Choroid plexus epithelial cell (primary cell): ENCODE measurements around the gene SIX5.

Source experiments
- DNase-seq: peaks from one replicate; pipeline ENCODE4 v3.0.0-alpha.2; 2010; ENCODE audit warnings: low read depth
- H3K4me3 ChIP-seq: 2 replicates; pipeline ENCODE4 v1.5.1; 2011; ENCODE audit warnings: low read depth, mild to moderate bottlenecking, control low read depth, low read length, moderate library complexity
- CTCF ChIP-seq: conservative IDR thresholded peaks from 2 replicates; pipeline ENCODE4 v1.5.1; 2011; ENCODE audit warnings: low read depth, mild to moderate bottlenecking, control low read depth, inconsistent platforms, low read length, moderate library complexity

Gene SIX5

GRCh38 chr19:45717131-45717982 is 51.7 kb downstream of the SIX5 start:
- peak; percentile 100 for DNase-seq
- peak; percentile 36 for TF ChIP-seq CTCF
- peak overlapping the region; percentile 66 for H3K4me3 ChIP-seq

- no peak for TF ChIP-seq CTCF
- peak; percentile 46 for DNase-seq
- H3K4me3 ChIP-seq: peak overlapping the region; percentile 66
Observed at GRCh38 chr19:45716359-45717130, 52.5 kb downstream of the SIX5 start.

DNA sequence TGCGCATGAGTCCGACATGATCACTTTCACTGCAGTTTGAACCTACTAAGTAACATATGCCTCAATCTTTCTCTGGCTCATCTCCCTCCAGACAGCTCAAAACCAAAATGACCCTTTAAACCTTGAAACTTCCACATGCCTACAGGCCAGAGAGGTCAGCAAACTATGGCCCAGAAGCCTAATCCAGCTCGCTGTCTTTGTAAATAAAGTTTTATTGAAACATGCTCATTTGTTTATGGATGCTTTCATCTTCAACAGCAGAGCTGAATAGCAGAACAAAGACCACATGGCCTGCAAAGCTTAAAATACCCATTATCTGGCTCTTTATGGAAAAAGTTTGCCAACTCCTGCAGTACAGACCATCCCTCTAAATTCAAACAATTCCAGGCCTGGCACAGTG is 53.9 kb downstream of the SIX5 start:
- no peak for TF ChIP-seq CTCF
- no peak overlapping the region for H3K4me3 ChIP-seq
- DNase-seq: no peak
